ENCODE measurements around the gene SNX24.
"Not testable (repeated sequence)": the region's sequence is repeated elsewhere in the genome, so short reads cannot be mapped to it uniquely, and the experiment has no call there.

SNX24 gene

DNA sequence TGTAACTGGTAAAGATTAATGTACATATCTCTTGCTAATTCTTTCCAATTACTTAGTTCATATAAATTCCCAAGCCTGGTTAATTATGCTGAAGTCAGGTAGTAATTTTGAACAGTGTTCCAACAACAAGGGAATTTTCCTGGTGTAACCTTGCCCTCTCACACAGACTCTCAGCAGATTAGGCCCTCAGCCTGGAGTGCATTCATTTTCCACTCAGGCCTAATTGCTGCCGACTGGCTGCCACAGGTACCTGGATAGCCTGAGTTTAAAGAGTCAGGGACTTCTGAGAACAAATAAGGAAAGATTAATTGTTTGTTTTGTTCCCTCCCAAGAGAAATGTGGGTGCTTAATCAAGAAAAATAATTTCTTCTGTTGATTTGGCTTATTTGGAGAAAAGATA is 119.7 kb downstream of the SNX24 start:
- no peak for DNase-seq (ENCODE audit: low read depth in 3 of 3)

GRCh38 chr5:122967085-122967484 is 121.7 kb downstream of the SNX24 start:
- no peak for DNase-seq (ENCODE audit: low read depth in 3 of 3)

DNA sequence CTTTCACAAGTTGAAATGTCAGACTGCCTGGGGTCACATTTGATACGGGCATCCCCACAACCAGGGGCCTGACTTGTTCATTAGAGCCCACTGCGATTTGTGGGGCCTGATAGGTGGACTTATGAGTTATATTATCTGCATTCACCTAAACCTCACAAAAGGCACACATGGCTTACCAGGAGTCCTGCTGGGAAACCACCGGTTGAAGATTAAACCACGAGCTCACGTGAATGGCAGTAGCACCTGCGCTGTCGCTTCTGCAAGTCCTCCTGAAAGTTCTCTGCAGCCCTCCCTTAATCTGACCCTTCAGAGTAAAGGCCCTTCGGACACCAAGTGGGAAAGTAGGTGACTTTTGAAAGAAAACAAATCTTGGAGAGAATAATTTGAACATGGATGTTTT is 122.2 kb downstream of the SNX24 start:
- DNase-seq (ENCODE audit: low read depth in 3 of 3), result no peak

DNA sequence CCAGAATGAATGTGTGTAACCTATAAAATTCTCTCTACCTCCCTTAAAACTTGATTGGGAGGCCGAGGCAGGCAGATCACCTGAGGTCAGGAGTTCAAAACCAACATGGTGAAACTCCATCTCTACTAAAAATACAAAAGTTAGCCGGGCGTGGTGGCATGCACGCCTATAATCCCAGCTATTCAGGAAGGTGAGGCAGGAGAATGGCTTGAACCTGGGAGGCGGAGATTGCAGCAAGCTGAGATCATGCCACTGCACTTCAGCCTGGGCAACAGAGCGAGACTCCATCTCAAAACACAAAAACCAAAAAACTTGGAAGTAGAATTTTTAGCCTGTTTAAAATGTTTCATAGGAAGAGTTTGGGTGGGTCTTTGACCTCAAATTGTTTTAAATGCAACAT is 122.6 kb downstream of the SNX24 start:
- DNase-seq (ENCODE audit: low read depth in 3 of 3), result not testable (repeated sequence)

DNA sequence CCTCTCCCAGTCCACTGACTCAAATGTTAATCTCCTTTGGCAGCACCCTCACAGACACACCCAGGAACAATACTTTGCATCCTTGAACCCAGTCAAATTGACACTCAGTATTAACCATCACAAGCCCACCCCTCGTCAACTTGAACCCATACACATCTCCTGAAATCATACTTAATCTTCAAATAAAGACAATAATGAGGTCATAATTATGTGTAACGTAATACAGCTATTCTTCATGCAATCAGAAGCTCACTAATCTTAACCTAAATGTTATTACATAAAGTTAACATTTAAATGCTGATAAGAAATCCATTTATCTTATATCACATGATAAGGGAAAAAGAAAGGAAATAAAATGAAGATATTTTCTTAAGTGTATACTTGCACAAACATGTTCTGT is 125.9 kb downstream of the SNX24 start:
- no peak for DNase-seq (ENCODE audit: low read depth in 3 of 3)

DNA sequence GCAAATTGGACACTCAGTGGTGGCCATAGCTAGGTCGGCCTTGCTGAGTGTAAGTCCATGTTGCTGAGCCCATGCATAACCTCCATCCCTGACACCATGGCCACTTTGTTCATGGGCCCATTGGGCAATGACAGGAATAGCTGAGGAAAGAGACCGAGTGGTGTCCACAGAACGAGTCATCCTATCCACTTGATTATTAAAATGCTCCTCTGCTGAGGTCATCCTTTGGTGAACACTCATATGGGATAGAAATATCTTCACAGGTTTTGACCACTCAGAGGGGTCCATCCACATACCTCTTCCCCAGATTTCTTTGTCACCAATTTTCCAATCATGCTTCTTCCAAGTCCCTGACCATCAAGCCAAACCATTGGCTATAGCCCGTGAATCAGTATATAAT is 127.5 kb downstream of the SNX24 start:
- DNase-seq (ENCODE audit: low read depth in 3 of 3), result no peak

DNA sequence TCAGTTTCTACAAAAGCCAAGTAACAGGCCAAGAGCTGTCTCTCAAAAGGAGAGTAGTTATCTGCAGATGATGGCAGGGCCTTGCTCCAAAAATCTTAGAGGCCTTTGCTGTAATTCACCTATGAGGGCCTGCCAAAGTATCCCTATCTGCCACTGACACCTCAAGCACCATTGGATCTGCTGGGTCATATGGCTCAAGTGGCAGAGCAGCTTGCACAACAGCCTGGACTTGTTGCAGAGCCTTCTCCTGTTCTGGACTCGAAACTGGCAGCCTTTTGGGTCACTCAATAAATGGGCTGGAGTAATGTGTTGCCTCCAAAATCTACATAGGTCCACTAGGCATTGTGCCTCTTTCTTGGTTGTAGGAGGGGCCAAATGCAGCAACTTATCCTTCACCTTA is 128.3 kb downstream of the SNX24 start:
- DNase-seq (ENCODE audit: low read depth in 3 of 3), result not testable (repeated sequence)

DNA sequence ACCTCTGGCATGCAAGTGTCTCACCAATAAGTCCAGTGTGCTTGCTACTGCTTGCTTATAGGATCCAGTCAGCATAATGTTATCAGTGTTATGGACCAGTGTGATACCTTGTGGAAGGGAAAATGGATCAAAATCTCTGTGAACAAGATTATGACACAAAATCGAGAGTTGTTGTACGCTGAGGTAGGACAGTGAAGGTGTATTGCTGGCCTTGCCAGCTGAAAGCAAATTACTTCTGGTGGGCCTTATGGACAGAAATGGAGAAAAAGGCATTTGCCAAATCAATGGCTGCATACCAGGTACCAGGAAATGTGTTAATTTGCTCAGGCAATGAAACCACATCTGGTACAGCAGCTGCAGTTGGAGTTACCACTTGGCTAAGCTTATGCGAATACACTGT is 128.8 kb downstream of the SNX24 start:
- not testable (repeated sequence) for DNase-seq (ENCODE audit: low read depth in 3 of 3)

- no peak for DNase-seq (ENCODE audit: low read depth in 3 of 3)
Measured at GRCh38 chr5:122977319-122977718, 131.9 kb downstream of the SNX24 start.

DNA sequence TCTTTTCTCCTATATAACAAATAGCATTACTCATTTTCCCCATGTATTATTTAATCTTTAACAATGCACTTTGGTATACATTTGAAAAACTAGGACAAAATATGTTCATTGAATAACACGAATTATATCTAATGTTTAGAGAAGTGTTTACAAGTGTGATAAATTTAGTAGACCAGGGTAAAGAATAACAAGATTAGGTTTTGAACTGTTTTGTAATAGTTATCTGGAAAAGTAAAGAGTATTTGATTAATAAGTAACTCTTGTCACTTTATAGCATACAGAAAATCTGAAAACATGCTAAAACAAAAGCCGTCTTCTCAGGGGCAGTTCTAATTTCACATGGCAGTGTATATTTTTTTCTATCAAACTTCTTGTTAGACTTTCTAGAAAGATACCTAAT is 132.7 kb downstream of the SNX24 start:
- no peak for DNase-seq (ENCODE audit: low read depth in 3 of 3)

DNA sequence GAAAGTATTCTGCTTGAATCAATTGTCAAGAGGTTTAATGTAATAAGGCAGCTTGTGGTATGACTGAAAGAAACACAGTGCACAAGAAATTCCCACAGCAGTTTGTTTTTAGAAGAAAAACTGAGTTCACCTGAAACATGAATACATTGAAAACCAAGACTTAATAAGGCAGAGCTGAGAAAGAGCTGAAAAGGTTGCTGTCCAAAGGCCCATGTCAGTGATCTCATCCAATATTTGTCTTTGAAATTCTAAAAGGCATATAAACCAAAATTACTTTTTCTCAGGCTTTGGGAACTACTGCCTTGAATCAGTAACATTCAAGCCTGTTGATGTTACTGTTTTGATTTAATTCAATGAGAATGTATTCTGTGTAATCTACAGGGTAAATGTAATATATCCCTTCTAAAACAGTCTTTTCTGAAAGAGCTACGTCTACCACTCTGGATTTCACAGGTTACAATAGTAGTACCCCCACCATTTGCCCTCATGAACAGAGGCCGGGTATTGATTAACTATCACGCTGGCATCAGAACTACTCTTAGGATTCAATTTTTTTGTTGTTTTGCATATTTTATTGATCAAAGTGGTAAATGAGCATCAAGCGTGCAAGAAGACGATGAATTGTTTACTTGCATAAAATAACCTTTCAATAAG is 133.4 kb downstream of the SNX24 start:
- DNase-seq (ENCODE audit: low read depth in 3 of 3), result no peak

DNA sequence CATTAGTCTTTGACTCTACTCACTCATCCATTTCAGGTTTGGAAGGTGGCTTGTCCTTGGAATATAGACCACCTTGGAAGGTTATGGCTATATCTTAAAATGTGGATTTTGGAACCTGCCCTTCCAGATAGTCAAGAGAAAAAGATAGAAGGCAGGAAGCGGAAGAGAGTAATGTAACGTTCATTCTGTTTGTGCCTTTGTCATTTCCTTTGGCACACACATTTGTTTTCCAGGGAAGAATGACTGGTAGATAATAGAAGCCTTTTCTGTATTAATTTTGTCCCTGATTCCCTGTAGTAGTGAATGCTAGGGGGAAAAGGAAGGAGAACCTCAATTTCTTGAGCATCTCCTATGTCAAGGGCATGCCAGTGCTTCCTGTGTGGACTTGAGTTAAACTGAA is 136.4 kb downstream of the SNX24 start:
- DNase-seq (ENCODE audit: low read depth in 3 of 3), result no peak

DNA sequence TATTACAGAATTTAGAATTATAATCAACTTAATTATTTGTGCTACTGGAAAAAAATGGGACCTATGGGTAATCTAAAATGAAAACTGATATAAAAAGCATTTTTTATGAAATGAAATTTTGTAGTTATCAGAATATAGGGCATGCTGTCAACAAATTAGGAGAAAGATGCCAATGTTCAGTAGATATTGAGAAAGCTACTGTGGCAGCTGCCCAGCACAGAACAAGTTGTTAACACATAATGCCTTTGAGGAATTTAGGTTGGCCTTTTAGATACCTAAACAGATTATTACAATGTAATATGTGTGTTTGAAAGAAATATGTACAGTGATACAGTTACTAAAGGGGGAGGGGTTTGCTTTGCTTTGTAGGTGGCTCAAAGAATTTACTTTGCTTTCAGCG is 137.0 kb downstream of the SNX24 start:
- no peak for DNase-seq (ENCODE audit: low read depth in 3 of 3)

DNA sequence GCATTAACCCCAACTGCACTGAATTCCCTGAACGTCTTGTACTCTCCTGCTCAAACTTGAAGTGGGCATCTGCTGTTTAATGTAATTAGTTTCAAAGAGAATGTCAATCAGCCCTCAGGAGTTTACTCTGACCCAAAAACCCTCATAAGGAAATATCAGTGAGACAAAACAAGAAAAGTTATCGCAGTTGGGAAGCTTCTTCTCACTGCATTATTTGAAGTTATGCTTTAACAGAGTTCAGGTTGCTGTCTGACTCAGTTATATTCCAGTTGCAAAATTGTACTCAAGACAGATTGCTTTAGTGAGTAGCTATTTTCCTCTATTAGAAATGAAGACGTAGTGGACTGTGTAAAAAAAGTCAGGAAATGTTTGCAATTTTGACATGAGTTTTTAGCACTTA is 139.0 kb downstream of the SNX24 start:
- no peak for DNase-seq (ENCODE audit: low read depth in 3 of 3)

GRCh38 chr5:122985006-122985700 is 139.7 kb downstream of the SNX24 start:
- no peak for DNase-seq (ENCODE audit: low read depth in 3 of 3)

- no peak for DNase-seq (ENCODE audit: low read depth in 3 of 3)
Measured at GRCh38 chr5:122985954-122986721, 140.7 kb downstream of the SNX24 start.

- no peak for DNase-seq (ENCODE audit: low read depth in 3 of 3)
Measured at GRCh38 chr5:122996091-122996490, 150.7 kb downstream of the SNX24 start.

- DNase-seq (ENCODE audit: low read depth in 3 of 3), result no peak
Measured at GRCh38 chr5:122997294-122997693, 151.9 kb downstream of the SNX24 start.

DNA sequence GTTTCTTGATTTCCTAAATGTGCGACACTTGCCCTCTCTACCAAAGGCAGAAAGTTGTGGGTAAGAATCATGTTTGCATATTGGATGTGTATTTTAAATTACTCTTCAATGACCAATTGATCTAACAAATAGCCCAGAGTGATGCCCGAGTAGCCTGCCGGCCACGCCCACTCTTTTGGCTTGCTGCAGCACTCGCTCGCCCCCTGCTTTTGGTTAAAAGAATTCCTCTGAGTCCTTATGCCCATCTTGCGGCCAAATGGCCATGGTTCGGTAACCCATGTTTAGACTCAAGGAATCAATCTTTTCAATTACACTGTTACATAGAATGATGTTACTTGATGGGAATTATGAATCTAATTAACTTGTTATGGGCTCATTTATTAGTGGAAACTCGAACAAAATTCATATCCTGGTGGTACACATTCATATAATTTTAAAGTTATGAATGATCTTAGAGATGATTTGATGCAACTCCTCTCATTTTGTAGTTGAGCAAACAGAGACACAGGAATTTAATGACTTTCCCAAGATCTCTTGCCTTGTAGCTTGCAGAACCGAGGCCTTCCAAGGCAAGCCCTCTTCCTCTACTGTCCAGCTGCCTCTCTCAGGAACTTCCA is 154.6 kb downstream of the SNX24 start:
- DNase-seq (ENCODE audit: low read depth in 3 of 3), result no peak

- no peak for DNase-seq (ENCODE audit: low read depth in 3 of 3)
Measured at GRCh38 chr5:123000731-123001130, 155.3 kb downstream of the SNX24 start.

DNA sequence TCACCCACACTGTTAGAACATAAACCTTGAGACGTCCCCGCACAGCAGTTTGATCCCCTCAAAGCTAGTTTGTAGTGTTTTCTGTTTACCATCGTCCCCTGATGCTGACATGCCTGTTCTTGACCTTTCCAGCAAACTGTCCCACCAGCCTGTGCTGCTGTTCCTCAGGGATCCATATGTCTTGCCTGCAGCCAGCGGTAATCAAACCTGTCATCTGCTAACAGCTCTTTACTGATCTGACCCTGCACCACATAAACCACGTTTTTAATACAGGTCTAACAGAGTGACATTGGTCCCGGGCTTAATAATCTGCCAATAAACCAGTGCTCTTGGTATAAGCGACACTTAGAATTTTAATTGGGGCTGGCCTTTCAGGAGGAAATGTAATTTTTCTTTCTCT is 156.4 kb downstream of the SNX24 start:
- DNase-seq (ENCODE audit: low read depth in 3 of 3), result no peak

DNA sequence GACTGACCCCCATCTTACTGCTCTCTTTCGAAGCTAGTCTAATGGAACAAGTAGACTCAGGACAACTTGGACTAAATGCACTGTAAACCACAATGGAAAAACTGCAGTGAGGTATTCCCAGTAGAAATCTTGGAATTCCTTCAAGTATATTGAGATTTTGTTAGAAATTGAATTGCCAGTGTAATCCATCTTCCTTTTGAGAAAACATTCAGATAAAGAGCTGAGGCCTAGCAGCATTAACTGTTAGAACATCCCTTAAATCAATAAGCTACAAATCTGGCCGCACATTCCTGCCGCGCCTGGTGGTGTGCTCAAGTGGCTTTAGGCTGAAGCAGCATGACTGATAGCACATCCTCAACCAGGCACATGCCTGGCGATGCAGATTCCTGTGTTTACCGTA is 161.8 kb downstream of the SNX24 start:
- DNase-seq (ENCODE audit: low read depth in 3 of 3), result no peak

GRCh38 chr5:123007754-123008153 is 162.3 kb downstream of the SNX24 start:
- DNase-seq (ENCODE audit: low read depth in 3 of 3), result no peak
